ENCODE data around the gene ATAD3A.

DNA sequence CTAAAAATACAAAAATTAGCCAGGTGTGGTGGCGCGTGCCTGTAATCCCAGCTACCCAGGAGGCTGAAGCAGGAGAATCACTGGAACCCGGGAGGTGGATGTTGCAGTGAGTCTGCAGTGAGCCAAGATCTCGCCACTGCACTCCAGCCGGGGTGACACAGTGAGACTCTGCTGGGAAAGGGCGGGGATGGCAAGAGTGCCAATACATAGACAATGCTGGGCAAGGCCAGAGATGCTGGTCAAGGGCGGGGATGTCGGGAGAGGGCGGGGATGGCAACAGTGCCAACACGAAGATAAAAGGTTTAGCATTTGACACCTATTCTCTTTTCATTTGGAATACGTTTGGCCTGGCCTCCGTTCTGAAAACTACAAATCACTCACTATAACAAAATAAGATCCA, 51.7 kb downstream of the ATAD3A start:
- TF ChIP-seq CTCF (IDR thresholded peaks at IDR 0.05), result no peak
- no peak for TF ChIP-seq POLR2A (IDR thresholded peaks at IDR 0.05)
- TF ChIP-seq POLR2AphosphoS5 (IDR thresholded peaks at IDR 0.05; ENCODE audit: insufficient read depth in 1 of 2, low read depth in 1 of 2), result no peak

All from vagina (tissue), 2 donors.